GM19240 (cell line): ENCODE results near the gene ATG4C.
"Not testable (repeated sequence)": the region's sequence is repeated elsewhere in the genome, so short reads cannot be mapped to it uniquely, and the experiment has no call there.

Experiments used
- DNase-seq: peaks from one replicate; pipeline ENCODE4 v3.0.0; 2011; ENCODE audit warnings: low spot score; ENCODE audit not compliant: insufficient read length

The ATG4C gene

GRCh38 chr1:62774006-62774405, 9.9 kb upstream of the ATG4C start:
- no peak for DNase-seq

GRCh38 chr1:62774971-62775595, 8.8 kb upstream of the ATG4C start:
- no peak for DNase-seq

- DNase-seq, result no peak
These were observed 5.7 kb upstream of the ATG4C start for GRCh38 chr1:62778208-62778607.

DNA sequence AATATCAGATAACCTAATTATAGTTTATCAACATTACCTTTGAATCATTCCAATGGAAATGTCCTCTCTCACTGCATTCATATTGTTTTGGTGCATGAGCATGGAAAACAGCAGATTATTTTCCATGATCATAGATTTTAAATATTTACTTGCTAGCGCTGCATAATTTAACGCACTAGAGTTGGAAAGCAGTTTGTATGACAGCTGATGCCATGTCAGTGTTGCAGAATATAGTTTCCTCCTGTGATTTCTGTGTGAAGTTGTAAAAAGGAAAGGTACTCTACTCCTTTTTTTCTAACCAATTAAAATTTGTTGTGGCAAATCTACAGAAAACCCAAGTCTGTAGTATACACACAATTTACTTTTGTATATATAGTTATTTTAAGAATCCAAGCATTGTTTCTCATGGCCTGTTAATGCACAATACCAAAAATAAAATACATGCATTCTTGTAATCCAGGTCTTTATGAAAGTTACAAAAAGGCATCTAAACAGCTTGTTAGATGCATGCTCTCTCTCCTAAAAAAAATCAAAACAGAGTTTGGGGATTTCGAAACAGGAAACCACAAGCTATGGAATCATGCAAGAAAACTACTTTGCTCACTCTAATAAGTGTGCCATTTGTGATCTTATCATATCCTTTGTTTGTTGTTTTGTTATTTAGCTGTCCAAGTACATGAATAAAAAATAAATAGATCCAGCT, 1.9 kb upstream of the ATG4C start:
- DNase-seq, result no peak

DNA sequence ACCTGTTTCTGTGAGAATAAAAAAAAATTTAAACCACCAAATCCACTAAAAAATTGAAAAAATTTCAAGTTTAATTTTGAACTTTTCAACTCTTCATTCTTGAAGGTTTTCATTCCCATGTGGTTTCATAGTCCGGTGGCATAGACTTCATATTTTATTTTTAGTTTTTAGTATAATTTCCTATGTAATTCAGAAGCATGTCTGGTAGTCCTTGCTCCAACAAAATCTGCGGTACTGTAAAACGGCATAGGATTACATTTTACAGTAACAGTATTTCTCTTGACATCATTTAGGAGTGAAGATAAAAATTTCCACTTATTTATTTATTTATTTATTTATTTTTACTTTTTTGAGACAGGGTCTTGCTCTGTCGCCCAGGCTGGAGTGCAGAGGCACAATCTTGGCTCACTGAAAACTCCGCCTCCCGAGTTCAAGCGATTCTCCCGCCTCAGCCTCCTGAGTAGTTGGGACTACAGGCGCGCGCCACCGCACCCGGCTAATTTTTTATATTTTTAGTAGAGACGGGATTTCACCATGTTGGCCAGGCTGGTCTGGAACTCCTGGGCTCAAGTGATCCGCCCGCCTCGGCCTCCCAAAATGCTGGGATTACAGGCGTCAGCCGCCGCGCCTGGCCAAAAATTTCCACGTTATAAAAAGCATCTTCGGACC, 1.3 kb upstream of the ATG4C start:
- not testable (repeated sequence) for DNase-seq

GRCh38 chr1:62784509-62785365, 805 bp downstream of the ATG4C start:
- peak; percentile 3 for DNase-seq

- DNase-seq, result no peak
These were observed 6.8 kb downstream of the ATG4C start for GRCh38 chr1:62790716-62791115.

DNA sequence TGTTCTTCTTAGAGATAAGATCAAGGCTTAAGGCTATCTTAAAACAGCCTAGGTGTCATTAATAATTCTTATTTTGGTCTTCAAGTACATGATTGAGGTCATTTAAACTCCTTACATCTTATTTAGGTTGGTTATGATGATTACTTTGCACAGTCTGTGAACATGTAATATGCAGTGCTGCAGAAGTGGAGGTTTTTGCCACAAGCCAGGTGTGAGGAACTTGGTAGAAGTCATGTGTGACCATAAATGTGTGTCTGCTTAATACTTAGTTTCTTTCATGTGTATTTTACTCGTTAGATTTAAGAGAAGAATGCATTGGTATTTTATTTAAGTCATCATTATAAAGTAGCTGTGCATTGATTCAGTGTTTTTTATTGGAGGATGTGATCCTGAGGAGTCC, 10.1 kb downstream of the ATG4C start:
- no peak for DNase-seq

DNA sequence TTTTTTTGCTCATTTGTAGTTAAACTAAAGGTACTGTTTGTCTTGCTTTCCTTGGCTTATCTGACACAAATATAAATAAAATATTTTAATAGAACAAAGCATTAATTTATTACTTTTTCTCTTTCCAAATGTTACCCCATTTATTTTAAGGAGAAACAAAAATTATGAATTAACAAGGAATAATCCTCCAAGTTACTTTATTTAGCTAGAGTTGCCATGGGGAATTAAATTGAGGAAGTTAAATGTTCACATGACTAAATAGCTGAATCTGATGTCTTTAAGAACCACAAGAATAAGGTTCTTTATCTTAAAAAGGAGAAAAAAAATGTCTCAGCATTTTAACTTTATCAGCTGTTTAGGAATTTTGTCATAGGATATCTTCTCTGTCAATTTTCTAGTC, 12.3 kb downstream of the ATG4C start:
- DNase-seq, result no peak

DNA sequence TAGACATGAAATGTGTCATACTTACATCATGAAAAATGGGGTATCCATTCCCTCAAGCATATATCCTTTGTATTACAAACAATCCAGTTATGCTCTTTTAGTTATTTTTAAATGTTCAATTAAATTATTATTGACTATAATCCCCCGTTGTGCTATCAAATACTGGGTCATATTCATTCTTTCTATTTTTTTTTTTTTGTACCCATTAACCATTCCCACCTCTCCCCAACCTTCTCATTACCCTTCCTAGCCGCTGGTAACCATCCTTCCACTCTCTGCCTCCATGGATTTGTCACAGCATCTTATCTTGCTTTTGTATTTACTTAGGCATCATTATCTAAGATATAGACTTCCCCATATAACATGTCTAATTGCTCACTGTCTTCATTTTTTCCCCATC, 15.8 kb downstream of the ATG4C start:
- no peak for DNase-seq

DNA sequence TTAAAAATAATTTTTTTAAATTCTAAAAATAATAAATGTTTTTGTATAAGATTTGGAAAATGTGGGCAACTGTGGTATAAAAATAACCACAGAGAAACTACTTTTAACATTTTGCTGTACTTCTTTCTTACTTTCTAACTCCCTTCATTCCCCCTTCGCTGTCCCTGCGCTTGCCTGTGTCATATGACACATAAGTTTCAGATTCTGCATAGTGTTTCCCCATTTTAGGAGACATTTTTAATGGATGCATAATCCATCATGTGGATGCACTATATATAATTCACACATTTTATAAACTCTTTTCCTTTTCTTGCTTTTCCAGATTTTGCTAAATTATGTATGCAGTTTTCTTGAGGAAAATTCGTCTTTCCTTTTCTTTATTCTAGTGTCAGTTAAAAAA, 16.3 kb downstream of the ATG4C start:
- DNase-seq, result no peak

GRCh38 chr1:62800825-62801306, 16.9 kb downstream of the ATG4C start:
- DNase-seq, result no peak

DNA sequence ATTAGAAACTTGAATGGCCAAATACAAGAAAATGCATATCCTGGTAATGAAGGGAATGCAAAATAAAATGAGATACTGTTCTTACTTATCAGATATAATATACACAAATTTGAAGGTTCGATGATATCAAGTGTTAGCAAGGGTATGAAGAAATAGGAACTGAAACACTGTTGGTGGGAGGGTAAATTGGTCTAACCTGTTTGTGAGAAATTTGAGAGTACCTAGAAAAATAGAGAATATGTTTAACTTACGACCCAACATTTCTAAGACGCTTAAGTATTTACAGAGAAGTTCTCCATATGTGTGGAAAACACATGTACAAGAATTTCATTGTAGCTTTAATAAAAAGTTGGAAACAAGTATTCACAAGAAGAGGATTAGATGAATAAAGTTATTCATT, 25.9 kb downstream of the ATG4C start:
- no peak for DNase-seq

DNA sequence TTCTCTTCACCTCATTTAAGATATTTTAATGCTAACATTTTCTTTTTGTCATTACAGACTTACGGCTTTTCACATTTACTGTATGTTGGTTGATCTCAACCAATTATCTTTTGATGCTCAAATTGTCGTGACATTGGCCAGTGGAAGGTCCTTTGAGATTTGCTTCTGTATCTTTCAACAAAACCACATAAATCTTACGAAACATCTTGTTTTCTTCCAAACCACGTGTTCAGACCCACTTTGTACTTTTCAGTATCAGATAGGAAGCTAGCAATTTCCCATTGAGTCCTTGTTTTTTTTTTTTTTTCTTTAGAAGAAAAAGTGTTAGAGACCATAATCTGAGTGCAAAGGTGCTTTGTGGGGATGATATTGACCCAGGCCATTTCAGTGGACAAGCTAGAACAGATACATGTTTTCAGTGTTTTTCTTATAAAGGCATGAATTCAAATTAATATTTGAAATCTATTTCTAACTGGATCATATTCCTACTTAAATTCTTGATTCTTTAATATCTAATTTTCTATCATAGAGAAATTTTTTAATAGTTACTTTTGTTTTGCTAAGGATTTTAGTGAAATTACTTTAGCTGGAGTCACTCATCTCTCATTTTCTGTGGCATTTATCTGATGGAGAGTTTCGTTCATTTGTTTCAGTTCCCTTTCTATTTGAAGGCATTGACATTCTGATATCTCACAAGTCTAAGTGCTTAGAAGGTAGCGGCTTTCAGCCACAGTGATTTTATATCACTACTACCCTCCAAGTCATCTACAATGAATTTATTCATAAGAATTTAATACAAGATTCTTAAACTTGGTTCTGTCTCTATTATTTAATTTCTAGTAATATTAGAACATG, 26.7 kb downstream of the ATG4C start:
- no peak for DNase-seq

DNA sequence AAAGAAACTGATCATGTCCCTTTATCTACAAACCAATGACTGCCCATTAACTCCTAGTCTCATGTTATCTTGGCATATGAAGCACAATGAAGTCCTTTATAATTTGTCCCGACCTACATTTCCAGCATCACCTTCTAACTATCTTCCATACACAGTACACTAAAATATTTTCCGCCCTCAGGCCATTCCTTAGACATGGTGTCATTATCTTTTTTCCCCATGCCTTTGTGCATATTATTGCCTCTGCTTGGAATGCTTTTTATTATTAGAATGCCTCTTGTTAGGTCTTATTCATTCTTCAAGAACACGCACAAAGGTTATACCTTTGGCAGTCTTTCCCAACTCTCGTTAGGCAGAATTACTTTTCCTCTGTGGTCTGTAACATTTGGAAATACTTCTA, 39.6 kb downstream of the ATG4C start:
- DNase-seq, result no peak

GRCh38 chr1:62826901-62827300, 43.0 kb downstream of the ATG4C start:
- DNase-seq, result no peak

DNA sequence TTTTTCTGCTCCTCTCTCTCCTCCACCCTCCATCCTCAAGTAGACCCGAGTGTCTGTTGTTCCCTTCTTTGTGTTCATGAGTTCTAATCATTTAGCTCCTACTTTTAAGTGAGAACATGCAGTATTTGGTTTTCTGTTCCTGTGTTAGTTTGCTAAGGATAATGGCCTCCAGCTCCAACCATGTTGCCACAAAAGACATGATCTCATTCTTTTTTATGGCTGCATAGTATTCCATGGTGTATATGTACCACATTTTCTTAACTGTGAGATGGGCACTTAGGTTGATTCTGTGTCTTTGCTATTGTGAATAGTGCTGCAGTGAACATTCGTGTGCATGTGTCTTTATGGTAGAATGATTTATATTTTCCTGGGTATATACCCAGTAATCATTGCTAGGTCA, 43.9 kb downstream of the ATG4C start:
- not testable (repeated sequence) for DNase-seq

GRCh38 chr1:62832276-62832675, 48.3 kb downstream of the ATG4C start:
- DNase-seq, result no peak

GRCh38 chr1:62833529-62833928, 49.6 kb downstream of the ATG4C start:
- DNase-seq, result no peak

- no peak for DNase-seq
These were observed 50.5 kb downstream of the ATG4C start for GRCh38 chr1:62834400-62834961.
